HG02571 (cell line): ENCODE measurements around the gene PRRT1B.

Source experiments
- ATAC-seq: cut with Tn5 transposase; IDR thresholded peaks from one replicate; pipeline ENCODE4 v1.9.1; 2021; ENCODE audit warnings: mild to moderate bottlenecking, moderate library complexity; ENCODE audit not compliant: unreplicated experiment

PRRT1B gene

DNA sequence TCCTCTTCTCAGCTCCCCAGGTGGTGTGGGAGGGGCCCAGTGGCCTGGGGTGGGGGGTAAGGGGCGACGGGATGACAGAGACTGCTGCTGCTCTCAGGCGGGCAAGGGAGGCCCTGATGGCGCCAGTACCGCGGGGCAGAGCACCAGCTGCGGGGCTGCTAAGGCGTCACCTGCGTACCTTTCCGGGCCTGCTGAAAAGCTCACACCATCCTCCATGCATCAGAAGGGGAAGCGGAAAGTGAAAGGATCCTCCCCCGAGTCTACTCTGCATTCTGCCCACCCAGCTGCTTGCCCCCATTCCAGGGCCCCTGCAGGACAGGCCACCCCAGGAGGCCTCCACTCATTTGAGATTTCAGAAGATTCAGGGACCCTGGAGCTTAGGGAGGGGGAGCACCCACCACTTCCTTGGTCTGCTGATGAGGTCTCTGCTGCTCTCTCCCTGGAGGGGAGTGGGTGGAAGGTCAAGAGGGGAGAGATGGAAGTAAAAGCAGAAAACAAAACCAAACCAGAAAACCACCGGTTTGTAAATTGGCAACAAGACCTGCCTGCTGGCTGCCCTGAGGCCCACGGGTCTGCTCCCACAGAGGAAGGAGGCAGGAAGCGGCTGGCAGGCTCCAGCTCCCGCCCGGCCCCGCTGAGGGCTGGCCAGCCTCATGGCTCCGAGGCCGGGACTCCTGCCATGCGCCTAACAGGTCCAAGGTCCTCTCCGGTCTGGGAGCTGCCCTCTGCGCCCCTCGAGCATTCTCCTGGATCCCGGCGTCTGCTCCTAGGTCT is 33.6 kb downstream of the PRRT1B start:
- no peak for ATAC-seq

GRCh38 chr9:131579789-131580211 is 34.5 kb downstream of the PRRT1B start:
- ATAC-seq, result no peak

DNA sequence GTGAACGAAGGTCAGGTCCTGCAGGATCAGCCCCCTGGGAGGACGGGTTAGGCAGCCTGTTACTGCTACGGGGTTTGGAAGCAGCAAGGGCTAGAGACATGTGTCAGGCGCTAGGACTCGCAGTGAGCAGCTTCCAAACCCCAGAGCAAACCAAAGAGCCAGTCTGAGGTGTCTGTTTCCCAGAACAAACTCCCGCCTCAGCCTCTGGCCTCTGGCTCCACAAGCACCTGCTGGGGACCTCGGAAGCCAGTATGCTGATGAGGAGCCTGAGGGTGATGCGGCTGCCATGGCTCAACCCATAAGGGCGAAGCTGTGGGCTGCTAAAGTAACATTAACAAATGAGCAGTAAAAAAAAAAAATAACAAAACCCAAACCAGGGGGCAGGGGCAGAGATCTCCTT is 35.0 kb downstream of the PRRT1B start:
- no peak for ATAC-seq

DNA sequence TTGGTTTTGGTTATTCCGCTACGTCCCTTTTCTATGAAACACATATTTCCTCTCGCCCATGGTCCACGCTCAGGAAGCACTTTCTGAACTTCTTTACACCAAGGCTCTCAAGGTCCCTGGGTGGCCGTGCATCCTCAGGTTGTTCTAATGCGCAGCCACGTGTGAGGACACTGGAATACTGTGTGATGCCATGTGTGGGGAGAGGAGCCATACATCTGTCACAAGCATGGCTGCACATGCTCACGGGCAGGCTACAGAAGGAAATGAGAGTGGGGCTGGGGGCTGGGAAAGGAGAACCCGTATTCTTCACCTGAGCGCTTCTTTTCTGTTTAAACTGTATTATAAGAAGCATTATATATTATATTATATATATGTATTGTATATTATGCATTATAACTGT is 36.7 kb downstream of the PRRT1B start:
- no peak for ATAC-seq

DNA sequence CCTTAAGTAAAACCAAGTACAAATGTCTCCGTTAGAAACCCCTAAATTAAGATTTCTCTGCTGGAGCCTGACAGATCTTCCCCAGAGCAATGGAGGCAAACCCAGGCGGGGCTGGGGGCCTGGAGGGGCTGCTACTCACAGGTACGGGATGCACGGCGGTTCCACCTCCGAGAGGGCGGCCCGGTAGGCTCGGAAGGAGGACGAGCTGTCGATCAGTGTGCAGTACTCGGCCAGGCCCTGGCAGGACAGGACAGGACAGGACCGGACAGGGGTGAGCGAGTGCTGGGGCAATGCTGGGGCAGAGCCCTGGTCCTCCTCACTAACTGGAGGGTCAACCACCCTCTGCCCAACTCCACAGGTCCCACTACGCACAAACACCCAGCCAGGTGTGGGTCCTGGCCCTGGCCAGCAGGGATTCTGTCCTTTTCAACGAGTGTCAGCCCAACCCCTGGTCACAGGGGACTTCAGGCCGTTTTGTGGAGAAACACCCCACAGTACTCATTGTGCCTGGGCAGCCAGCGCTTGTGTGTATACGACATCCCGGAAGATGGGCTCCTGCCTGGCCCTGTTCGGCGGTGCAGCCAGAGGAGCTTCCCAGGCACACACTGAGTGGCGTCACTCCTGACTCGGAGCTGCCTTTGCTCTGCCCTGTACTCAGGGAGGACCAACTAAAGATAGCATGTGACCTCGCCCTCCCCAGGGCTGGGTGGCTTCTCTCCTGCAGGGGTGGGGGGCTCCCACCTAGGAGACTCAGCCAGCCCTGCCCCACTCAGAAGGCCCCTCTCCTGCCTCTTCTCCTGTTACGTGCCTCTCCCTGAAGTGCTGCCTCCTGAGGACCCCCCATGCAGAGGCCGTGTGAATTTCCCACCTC is 37.4 kb downstream of the PRRT1B start:
- no peak for ATAC-seq

DNA sequence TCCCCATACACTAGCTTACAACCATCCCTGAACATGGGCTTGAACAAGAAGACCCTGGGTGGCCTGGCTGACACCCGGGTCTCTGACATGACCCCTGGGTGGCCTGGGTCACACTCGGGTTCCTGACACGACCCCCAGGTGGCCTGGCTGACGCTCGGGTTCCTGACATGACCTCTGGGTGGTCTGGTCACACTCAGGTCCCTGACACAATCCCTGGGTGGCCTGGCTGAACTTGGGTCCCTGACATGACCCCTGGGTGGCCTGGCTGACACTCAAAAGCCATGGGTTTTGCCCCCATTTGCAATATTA is 38.0 kb downstream of the PRRT1B start:
- ATAC-seq, result no peak

- ATAC-seq, result no peak
Measured at GRCh38 chr9:131583836-131584555, 38.7 kb downstream of the PRRT1B start.

- no peak for ATAC-seq
Measured at GRCh38 chr9:131584858-131585257, 39.5 kb downstream of the PRRT1B start.

- no peak for ATAC-seq
Measured at GRCh38 chr9:131585375-131585774, 40.1 kb downstream of the PRRT1B start.

- ATAC-seq, result no peak
Measured at GRCh38 chr9:131587331-131587730, 42.0 kb downstream of the PRRT1B start.

DNA sequence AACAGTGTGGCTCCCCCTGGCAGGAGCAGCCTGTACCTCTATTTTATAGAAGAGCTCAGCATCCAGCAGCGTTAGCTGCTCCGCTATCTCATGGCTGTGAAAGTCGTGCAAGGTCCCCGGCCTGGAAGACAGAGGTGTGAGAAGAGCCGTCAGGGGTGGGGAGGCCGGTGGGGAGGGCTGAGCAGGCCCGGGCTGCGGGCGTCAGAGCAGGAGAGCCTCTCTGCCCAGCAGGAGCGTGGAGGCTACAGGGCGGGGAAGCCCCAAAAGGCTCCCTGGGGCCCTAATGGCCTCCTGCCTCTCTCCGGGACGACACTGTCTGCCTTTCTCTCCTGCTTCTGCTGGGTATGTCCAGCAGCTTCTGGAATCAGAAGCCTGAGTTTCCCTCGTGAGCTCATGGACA is 42.6 kb downstream of the PRRT1B start:
- no peak for ATAC-seq

DNA sequence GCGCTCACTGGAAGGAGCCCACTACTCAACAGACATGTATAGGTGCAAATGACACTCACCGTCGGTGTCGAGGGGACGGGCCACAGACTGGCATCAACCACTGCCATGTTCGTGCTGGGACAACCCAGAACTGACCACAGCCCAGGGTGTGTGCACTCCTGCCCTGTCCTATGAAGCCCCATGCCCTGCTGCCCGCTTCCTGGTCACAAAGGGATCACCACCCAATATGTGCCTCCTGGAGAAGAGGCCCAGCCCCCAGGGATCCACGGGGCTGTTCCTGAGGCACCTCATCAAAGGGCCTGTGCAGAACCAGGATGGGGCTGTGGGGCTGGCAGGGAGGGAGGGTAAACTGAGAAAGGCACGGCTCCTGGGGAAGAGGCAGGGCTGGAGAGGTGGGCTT is 43.1 kb downstream of the PRRT1B start:
- no peak for ATAC-seq

DNA sequence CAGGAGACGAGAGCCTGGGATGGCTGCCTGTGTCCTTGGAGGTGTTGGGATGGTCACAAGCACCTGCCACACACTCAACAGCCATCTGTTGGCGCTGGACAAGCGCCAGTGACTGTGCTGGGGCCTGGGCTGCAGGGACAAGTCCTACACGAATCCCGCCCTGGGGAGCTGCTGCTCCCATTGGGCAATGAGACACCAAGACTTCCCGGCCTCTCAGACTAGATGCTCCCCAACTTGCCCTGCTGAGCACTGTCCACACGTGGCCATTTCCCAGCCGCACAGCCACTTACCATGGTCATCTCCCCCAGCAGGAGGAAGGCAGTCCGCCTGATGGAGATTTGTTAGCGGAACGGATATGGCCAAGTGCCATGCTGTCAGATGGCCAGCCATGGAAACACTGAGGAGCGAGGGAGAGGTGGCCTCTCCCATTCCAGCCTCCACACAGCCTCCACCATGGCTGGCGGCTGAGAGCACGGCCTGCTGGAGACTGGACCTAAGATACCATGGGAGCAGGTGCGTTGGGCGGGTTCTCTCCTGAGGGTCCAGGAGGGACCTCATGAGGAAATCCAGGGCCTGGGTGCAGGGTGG is 43.9 kb downstream of the PRRT1B start:
- no peak for ATAC-seq

DNA sequence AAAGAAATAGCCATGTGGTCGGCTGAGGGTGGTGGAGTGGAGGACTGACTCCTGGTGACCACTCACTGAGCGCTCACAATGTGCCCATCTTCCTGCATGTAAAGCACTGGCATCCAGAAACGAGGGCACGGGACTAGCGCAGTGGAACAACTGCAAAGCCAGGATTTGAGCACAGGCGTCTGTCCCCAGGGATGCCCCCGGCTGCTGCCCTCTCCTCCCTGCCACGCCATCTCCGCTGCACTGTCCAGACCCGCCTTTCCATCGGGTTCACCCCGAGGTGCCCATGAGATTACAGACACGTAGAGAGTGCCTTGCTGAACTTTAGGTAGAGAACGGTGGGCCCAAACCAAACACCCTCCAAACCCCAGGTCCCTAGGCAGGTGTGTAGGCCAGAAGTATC is 44.7 kb downstream of the PRRT1B start:
- ATAC-seq, result no peak

- ATAC-seq, result no peak
Measured at GRCh38 chr9:131590449-131590848, 45.1 kb downstream of the PRRT1B start.

GRCh38 chr9:131590907-131591844 is 45.9 kb downstream of the PRRT1B start:
- ATAC-seq, result no peak

DNA sequence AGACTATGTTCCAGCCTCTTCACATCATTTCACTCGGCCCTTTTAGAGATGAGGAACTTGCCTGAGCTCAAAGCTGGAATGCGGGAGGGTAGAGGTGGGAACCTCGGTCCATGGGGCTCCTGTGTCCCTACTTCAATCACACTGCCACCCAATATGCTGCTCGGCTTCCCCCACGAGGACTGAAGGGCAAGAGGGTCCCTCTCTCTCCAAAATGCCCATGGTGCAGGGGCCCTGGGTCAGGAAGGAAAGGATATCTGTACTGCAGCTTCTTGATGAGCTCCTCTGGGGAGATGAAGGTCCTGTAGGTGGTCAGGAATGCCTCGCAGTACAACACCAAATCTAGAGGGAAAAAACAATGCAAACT is 46.5 kb downstream of the PRRT1B start:
- no peak for ATAC-seq

GRCh38 chr9:131593091-131593820 is 47.9 kb downstream of the PRRT1B start:
- no peak for ATAC-seq

DNA sequence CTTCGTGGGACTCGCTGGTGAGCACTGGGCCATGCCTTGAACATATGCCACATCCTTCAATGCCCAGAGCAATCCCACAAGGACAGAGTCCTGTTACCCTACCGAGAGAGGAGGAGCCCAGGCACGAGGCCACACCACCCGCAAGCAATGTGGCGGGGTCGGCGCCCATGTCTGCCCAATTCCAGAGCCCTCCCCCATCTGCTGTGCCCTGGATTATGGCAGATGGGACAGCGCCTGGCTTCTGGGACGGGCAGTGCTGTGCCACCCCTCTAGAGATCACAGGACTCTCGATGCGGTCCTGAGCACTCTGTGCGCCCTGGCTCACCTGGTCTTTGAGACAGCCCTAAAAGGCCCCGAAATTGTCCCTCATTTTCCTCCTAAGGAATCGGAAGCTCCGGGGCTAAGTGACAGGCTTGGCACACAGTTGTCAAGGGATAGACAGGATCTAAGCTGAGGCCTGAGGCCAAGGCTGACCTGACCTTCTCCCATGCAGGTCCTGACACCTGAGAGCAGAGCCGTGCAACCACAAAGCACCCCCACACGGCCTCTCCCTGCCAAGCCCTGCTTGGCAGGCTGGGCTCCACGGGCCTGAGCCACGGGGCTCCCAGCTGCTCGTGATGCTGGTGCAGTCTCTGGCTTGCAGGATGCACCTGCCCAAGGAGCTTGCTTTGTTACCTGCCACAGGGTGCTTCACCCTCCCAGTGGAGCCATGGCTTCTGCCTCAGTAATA is 48.8 kb downstream of the PRRT1B start:
- ATAC-seq, result no peak
